Raji (cell line): Measurements from ENCODE around the gene MALAT1.

ENCODE experiments used
- POLR2A ChIP-seq: IDR thresholded peaks from 2 replicates; pipeline ENCODE4 v1.6.1; 2011; ENCODE audit warnings: low read depth, low read length, control low read depth; ENCODE audit not compliant: insufficient read depth

The MALAT1 gene

GRCh38 chr11:65555693-65556231 lies 56.9 kb downstream of the MALAT1 start:
- no peak for TF ChIP-seq POLR2A
